Heart left ventricle (tissue), 16 donors: ENCODE data around the gene DMPK. TPM values are rescaled to one million over a fixed set of nuclear protein-coding genes. Genes with fewer than 3 reads are reported as not detected.

Experiments
- ATAC-seq, 4 donors: fragments of 200-7000 bp; cut with Tn5 transposase; one replicate each; pipeline ENCODE4 v1.9.1; 2020 to 2022; ENCODE audit warnings: moderate library complexity in 4 of 4, mild to moderate bottlenecking in 3 of 4, moderate number of reproducible peaks in 1 of 4
- DNase-seq, 5 donors: peaks; one replicate each; pipeline ENCODE4 v3.0.0-alpha.2; 2020
- H3K27ac ChIP-seq, 12 donors: fragments of 200-600 bp; sonication (generic) in 4 of 12; one replicate each; pipeline versions ENCODE4 v1.5.0 to v1.8.0; 2016 to 2022; ENCODE audit warnings: mild to moderate bottlenecking in 2 of 12
- H3K27me3 ChIP-seq, 9 donors: fragments of 200-600 bp; sonication (generic) in 2 of 9; one replicate each; pipeline versions ENCODE4 v1.5.1 to v1.8.0; 2016 to 2022; ENCODE audit warnings: mild to moderate bottlenecking in 3 of 9
- H3K36me3 ChIP-seq, 9 donors: fragments of 200-600 bp; sonication (generic) in 2 of 9; one replicate each; pipeline versions ENCODE4 v1.5.0 to v1.8.0; 2018 to 2022; ENCODE audit warnings: mild to moderate bottlenecking in 2 of 9
- H3K4me1 ChIP-seq, 12 donors: fragments of 200-600 bp; sonication (generic) in 4 of 12; one replicate each; pipeline versions ENCODE4 v1.5.0 to v1.8.0; 2016 to 2022; ENCODE audit warnings: mild to moderate bottlenecking in 3 of 12
- H3K4me3 ChIP-seq, 12 donors: fragments of 200-600 bp; sonication (generic) in 4 of 12; one replicate each; pipeline versions ENCODE4 v1.5.0 to v1.8.0; 2017 to 2022; ENCODE audit warnings: mild to moderate bottlenecking in 9 of 12, moderate library complexity in 4 of 12
- H3K9me3 ChIP-seq, 12 donors: fragments of 200-600 bp; sonication (generic) in 4 of 12; one replicate each; pipeline versions ENCODE4 v1.5.0 to v1.8.0; 2016 to 2022; ENCODE audit warnings: mild to moderate bottlenecking in 1 of 12
- CTCF ChIP-seq, 12 donors: fragments of 200-600 bp; sonication (generic) in 4 of 12; IDR thresholded peaks; one replicate each; pipeline versions ENCODE4 v1.5.0 to v1.8.0; 2018 to 2022; ENCODE audit warnings: antibody characterized with exemption in 12 of 12, mild to moderate bottlenecking in 5 of 12
- POLR2A ChIP-seq, 2 donors: fragments of 450-650 bp; IDR thresholded peaks; one replicate each; pipeline ENCODE4 v1.6.1; 2017; ENCODE audit warnings: antibody characterized with exemption in 2 of 2, mild to moderate bottlenecking in 2 of 2, moderate library complexity in 2 of 2
- WGBS, 4 donors: extraction: QIAGEN DNeasy Blood & Tissue Kit in 2 of 4; methylation state at CpG; one replicate each; pipeline versions ENCODE4 v1.1.5 to v1.1.7; 2013 to 2018; 5-methylcytosine and 5-hydroxymethylcytosine counted together
- intact Hi-C, 10 donors: fragments of 100-400 bp; cut with DNase I; formaldehyde crosslinking; loops; one replicate each; pipeline versions ENCODE4 v1.11.1 to v1.14.2; 2022
- polyA plus RNA-seq, 2 donors: library from polyadenylated mRNA; stranded (reverse); fragments of 200-250 nt; gene quantifications; one replicate each; pipeline ENCODE4 v1.2.3, GENCODE V29; 2013
- total RNA-seq, 9 donors: library from RNA; depleted of rRNA in 2 of 9; stranded (reverse); fragments of >200 nt in 2 of 9; fragmentation: NEBNext Ultra II Directional in 3 of 9; extraction: Animal tissue kit (Norgen Biotek cat#: 25700) in 3 of 9; gene quantifications; one replicate each; pipeline versions ENCODE4 v1.1.0 to v1.2.4, GENCODE V29; 2016 to 2023
- donor health status: ischemic (EF 13 %, LVEDD 7.1; RV severe dilation, severe dysfunction).
- donor health status: healthy with polysubstance abuse.
- donor health status: DM: no; HTN: yes; CAD: no.
- donor health status: DM: no; HTN: no; CAD: no.
- donor health status: ischemic (EF 25% LVEDD 6.9; RV normal size, moderate dysfunction).
- donor health status: ischemic (EF 25% LVEDD 5.7; RV mildly dilated, moderate dysfunction).
- donor health status: healthy.
- donor health status: DM: yes; HTN: yes; CAD: no.
- donor health status: ischemic (EF 35%, LVEDD 5.7; RV mildly dilated, moderate dysfunction).
- donor health status: nonischemic (EF 11% LVEDD 7.7; RV severe dilation, severe dysfunction).
- donor health status: DM: yes; HTN: yes; CAD: no.
- donor health status: PGD.
- donor health status: ischemic (EF 29% LVEDD 5.4; RV normal size, mild dysfunction).
- donor health status: nonischemic (EF 23%, LVEDD 6.1; RV moderate dilation, normal function).

Gene DMPK
- total and polyA plus RNA-seq, 11 donors = 131 to 778 (median 311) TPM

- 84 to 91% (median 89%) methylated on average over 24 to 57 of the region's 57 CpGs for WGBS, 4 donors
- peaks cover 0 to 80% (median 39%) of the 10 kb centered on the region in 12 donors for H3K4me1 ChIP-seq
- peaks cover 0 to 68% (median 0%) of the 10 kb centered on the region in 9 donors for H3K27me3 ChIP-seq
- DNase-seq (peak in 1 of 5 donors; percentile 28), ATAC-seq (no peak)
- H3K27ac ChIP-seq = peak overlapping the region in 9 of 12 donors; percentile 93 to 98 (median 96)
- intact Hi-C loops = no loop called here
- no peak overlapping the region for H3K4me3 ChIP-seq
- H3K9me3 ChIP-seq = no peaks in the 10 kb centered on the region
- TF ChIP-seq CTCF (IDR thresholded peaks at IDR 0.05) (no peak), POLR2A (IDR thresholded peaks at IDR 0.05) (no peak)
- peaks cover 0 to 58% (median 47%) of the 10 kb centered on the region in 9 donors for H3K36me3 ChIP-seq
Observed at GRCh38 chr19:45785781-45786532, 3.7 kb upstream of the DMPK start.

GRCh38 chr19:45785097-45785496 lies 2.8 kb upstream of the DMPK start:
- Histone ChIP-seq H3K4me1 (peaks cover 0 to 87% (median 47%) of the 10 kb centered on the region in 12 donors), H3K9me3 (no peaks in the 10 kb centered on the region), H3K27ac (peak overlapping the region in 10 of 12 donors; percentile 42 to 98 (median 96)), H3K36me3 (peaks cover 0 to 49% (median 40%) of the 10 kb centered on the region in 9 donors), H3K4me3 (no peak overlapping the region), H3K27me3 (peaks cover 0 to 74% (median 0%) of the 10 kb centered on the region in 9 donors)
- TF ChIP-seq CTCF (IDR thresholded peaks at IDR 0.05) (no peak), POLR2A (IDR thresholded peaks at IDR 0.05) (no peak)
- no peak for ATAC-seq
- DNase-seq = no peak
- 35 to 47% (median 43%) methylated on average over 4 to 5 of the region's 5 CpGs for WGBS, 4 donors
- intact Hi-C loops = no loop called here

- Histone ChIP-seq H3K4me1 (peaks cover 0 to 92% (median 52%) of the 10 kb centered on the region in 12 donors), H3K27me3 (peaks cover 0 to 75% (median 0%) of the 10 kb centered on the region in 9 donors), H3K36me3 (peaks cover 0 to 42% (median 33%) of the 10 kb centered on the region in 9 donors), H3K27ac (peak overlapping the region; percentile 74 to 98 (median 95)), H3K4me3 (no peak overlapping the region), H3K9me3 (no peaks in the 10 kb centered on the region)
- WGBS, 4 donors = 63 to 78% (median 74%) methylated on average over 3 to 4 of the region's 4 CpGs
- DNase-seq (no peak), ATAC-seq (no peak)
- intact Hi-C loops = no loop called here
- no peak for TF ChIP-seq POLR2A (IDR thresholded peaks at IDR 0.05)
- TF ChIP-seq CTCF (IDR thresholded peaks at IDR 0.05) = no peak
Observed at GRCh38 chr19:45784096-45784495, 1.8 kb upstream of the DMPK start.
